ENCODE measurements around the gene PNPLA3.

The PNPLA3 gene

DNA sequence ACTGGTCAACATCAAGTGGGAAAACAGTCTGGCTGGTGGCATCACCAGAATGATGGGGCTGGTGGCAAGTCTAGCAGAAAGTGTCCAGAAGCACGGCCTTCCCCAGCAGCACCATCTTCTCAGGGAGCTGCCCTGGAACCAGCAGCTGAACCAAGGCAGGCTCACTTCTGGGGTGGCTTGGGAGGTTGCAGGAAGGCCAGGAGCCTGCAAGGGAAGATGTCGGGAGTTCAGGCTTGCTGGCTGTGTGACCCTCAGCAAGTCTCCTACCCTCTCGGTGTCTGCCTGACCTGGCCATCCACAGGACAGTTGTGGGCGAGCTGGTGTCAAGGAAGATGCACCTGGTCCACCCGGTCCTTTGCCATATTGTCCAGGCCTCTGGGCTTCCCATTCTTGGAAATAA lies 29.5 kb upstream of the PNPLA3 start:
- Histone ChIP-seq H3K4me2 (ENCODE audit: insufficient read depth, low read length) (no peak overlapping the region), H4K20me1 (ENCODE audit: insufficient read depth, low read length) (peaks cover 17% of the 10 kb centered on the region; the same call in 1 of the 2 replicates), H3K27ac (ENCODE audit: low read length) (no peak overlapping the region), H3K27me3 (ENCODE audit: insufficient read depth, low read length, poor library complexity) (no peaks in the 10 kb centered on the region), H3K79me2 (ENCODE audit: insufficient read depth, low read length) (no peaks in the 10 kb centered on the region), H3K36me3 (ENCODE audit: insufficient read depth, low read length) (no peaks in the 10 kb centered on the region), H3K9me3 (ENCODE audit: insufficient read depth, low read length, severe bottlenecking) (no peaks in the 10 kb centered on the region), H3K9ac (ENCODE audit: low read depth, low read length) (no peak overlapping the region), H3K4me3 (ENCODE audit: low read depth in 1 of 2, low read length in 2 of 2) (no peak overlapping the region), H2AFZ (ENCODE audit: low read depth, low read length) (no peak overlapping the region), H3K4me1 (ENCODE audit: insufficient read depth, low read length) (no peaks in the 10 kb centered on the region)
- DNase-seq: no peak
- ATAC-seq (ENCODE audit: insufficient read depth, low read depth): no peak
- TF ChIP-seq, protein P1, sequence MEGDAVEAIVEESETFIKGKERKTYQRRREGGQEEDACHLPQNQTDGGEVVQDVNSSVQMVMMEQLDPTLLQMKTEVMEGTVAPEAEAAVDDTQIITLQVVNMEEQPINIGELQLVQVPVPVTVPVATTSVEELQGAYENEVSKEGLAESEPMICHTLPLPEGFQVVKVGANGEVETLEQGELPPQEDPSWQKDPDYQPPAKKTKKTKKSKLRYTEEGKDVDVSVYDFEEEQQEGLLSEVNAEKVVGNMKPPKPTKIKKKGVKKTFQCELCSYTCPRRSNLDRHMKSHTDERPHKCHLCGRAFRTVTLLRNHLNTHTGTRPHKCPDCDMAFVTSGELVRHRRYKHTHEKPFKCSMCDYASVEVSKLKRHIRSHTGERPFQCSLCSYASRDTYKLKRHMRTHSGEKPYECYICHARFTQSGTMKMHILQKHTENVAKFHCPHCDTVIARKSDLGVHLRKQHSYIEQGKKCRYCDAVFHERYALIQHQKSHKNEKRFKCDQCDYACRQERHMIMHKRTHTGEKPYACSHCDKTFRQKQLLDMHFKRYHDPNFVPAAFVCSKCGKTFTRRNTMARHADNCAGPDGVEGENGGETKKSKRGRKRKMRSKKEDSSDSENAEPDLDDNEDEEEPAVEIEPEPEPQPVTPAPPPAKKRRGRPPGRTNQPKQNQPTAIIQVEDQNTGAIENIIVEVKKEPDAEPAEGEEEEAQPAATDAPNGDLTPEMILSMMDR (IDR thresholded peaks at IDR 0.05; ENCODE audit: borderline replicate concordance, extremely low read depth, low read length, poor library complexity, severe bottlenecking): no peak
- TF ChIP-seq EZH2 (IDR thresholded peaks at IDR 0.05; ENCODE audit: borderline replicate concordance, low read depth, low read length, severe bottlenecking): no peak

DNA sequence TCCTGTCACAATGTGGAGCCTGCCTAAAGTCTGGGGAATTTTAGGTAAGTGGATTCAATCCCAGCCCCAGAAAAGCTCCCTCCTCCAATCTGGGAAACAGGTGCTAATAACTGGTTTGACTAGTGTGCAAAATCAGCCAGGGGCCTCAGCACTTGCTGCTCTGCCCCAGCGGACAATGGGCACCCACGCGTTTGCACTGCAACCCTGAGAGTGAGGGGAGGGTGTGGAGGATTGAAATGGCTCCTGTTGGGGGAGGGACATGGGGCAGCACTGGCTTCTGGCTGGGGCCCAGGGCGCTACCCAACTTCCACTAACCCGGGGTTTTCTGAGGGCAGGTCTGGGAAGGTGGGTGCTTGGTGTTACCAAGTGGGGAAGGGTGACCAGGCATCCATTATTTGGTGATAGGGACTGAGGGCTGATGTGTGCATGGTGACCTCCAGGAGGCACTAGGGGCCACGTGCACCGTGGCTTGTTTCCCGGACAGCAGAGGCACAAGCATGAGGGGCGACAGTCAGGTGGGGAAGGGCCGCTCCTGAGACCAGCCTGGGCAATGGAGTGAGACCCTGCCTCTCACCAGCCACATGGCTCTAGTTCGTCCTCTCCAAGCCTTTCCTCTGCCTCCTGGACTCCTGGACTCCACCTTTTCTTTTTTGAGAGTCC lies 27.5 kb upstream of the PNPLA3 start:
- H3K27ac ChIP-seq (ENCODE audit: low read length): no peak overlapping the region
- no peak for DNase-seq
- H3K36me3 ChIP-seq (ENCODE audit: insufficient read depth, low read length): no peaks in the 10 kb centered on the region
- no peaks in the 10 kb centered on the region for H3K79me2 ChIP-seq (ENCODE audit: insufficient read depth, low read length)
- no peak overlapping the region for H3K4me3 ChIP-seq (ENCODE audit: low read depth in 1 of 2, low read length in 2 of 2)
- H3K9me3 ChIP-seq (ENCODE audit: insufficient read depth, low read length, severe bottlenecking): no peaks in the 10 kb centered on the region
- H2AFZ ChIP-seq (ENCODE audit: low read depth, low read length): no peak overlapping the region
- ATAC-seq (ENCODE audit: insufficient read depth, low read depth): no peak
- H3K4me1 ChIP-seq (ENCODE audit: insufficient read depth, low read length): no peaks in the 10 kb centered on the region
- peaks cover 17% of the 10 kb centered on the region for H4K20me1 ChIP-seq (ENCODE audit: insufficient read depth, low read length)
- TF ChIP-seq, protein P1 (IDR thresholded peaks at IDR 0.05; ENCODE audit: borderline replicate concordance, extremely low read depth, low read length, poor library complexity, severe bottlenecking): no peak
- no peak for TF ChIP-seq EZH2 (IDR thresholded peaks at IDR 0.05; ENCODE audit: borderline replicate concordance, low read depth, low read length, severe bottlenecking)
- no peak overlapping the region for H3K4me2 ChIP-seq (ENCODE audit: insufficient read depth, low read length)
- no peak overlapping the region for H3K9ac ChIP-seq (ENCODE audit: low read depth, low read length)
- no peaks in the 10 kb centered on the region for H3K27me3 ChIP-seq (ENCODE audit: insufficient read depth, low read length, poor library complexity)

GRCh38 chr22:43897751-43898261 lies 25.8 kb upstream of the PNPLA3 start:
- no peak overlapping the region for H3K4me2 ChIP-seq (ENCODE audit: insufficient read depth, low read length)
- ATAC-seq (ENCODE audit: insufficient read depth, low read depth) (no peak), DNase-seq (no peak)
- no peaks in the 10 kb centered on the region for H3K36me3 ChIP-seq (ENCODE audit: insufficient read depth, low read length)
- no peaks in the 10 kb centered on the region for H3K27me3 ChIP-seq (ENCODE audit: insufficient read depth, low read length, poor library complexity)
- no peak overlapping the region for H3K27ac ChIP-seq (ENCODE audit: low read length)
- H3K9ac ChIP-seq (ENCODE audit: low read depth, low read length): no peak overlapping the region
- H4K20me1 ChIP-seq (ENCODE audit: insufficient read depth, low read length): peaks cover 17% of the 10 kb centered on the region
- no peaks in the 10 kb centered on the region for H3K4me1 ChIP-seq (ENCODE audit: insufficient read depth, low read length)
- H3K79me2 ChIP-seq (ENCODE audit: insufficient read depth, low read length): no peaks in the 10 kb centered on the region
- no peaks in the 10 kb centered on the region for H3K9me3 ChIP-seq (ENCODE audit: insufficient read depth, low read length, severe bottlenecking)
- TF ChIP-seq, protein P1 (IDR thresholded peaks at IDR 0.05; ENCODE audit: borderline replicate concordance, extremely low read depth, low read length, poor library complexity, severe bottlenecking): no peak
- TF ChIP-seq EZH2 (IDR thresholded peaks at IDR 0.05; ENCODE audit: borderline replicate concordance, low read depth, low read length, severe bottlenecking): no peak
- no peak overlapping the region for H2AFZ ChIP-seq (ENCODE audit: low read depth, low read length)
- no peak overlapping the region for H3K4me3 ChIP-seq (ENCODE audit: low read depth in 1 of 2, low read length in 2 of 2)

Measured in DND-41 (cell line).